HG02938 (cell line): ENCODE results near the gene CCNDBP1.
"Not testable (repeated sequence)": the region's sequence is repeated elsewhere in the genome, so short reads cannot be mapped to it uniquely, and the experiment has no call there.

Source experiments
- ATAC-seq: cut with Tn5 transposase; IDR thresholded peaks from one replicate; pipeline ENCODE4 v1.9.1; 2021; ENCODE audit warnings: mild to moderate bottlenecking, moderate library complexity; ENCODE audit not compliant: unreplicated experiment

The CCNDBP1 gene, protein sequence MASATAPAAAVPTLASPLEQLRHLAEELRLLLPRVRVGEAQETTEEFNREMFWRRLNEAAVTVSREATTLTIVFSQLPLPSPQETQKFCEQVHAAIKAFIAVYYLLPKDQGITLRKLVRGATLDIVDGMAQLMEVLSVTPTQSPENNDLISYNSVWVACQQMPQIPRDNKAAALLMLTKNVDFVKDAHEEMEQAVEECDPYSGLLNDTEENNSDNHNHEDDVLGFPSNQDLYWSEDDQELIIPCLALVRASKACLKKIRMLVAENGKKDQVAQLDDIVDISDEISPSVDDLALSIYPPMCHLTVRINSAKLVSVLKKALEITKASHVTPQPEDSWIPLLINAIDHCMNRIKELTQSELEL

DNA sequence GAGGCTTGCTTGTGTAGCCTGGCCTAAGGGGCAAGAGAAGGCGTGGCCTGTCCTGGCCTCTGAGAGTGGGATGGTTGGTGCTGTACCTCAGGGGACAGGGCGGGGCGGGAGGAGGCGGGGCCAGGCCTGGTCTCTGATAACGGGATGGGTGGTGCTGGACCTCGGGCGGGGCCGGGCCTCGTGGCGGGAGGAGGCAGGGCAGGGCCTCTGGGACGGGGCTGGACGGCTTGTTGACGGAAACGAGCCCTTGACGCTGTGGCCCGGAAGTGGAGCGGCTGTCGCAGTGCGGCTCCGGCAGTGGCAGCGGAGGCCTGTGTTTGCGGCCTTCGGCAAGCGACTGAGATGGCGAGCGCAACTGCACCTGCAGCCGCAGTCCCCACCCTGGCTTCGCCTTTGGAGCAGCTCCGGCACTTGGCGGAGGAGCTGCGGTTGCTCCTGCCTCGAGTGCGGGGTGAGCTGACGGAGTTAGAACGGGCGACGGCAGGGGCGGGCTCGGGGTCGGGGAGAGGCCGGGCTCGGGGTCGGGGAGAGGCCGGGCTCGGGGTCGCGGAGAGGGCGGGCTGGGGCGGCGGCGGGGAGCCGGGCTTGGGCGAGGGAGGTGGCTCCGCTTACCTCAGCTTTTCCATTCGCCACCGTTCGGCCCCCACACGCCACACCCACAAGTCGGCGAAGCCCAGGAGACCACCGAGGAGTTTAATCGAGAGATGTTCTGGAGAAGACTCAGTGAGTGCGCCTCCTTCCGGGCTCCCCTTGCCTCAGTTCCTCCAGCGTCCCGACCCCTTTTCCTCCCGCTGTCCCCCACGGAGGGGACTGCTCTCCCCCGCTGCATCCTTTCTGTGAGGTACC, at the start of gene CCNDBP1:
TSS of gene CCNDBP1 (plus strand) at position 247 of the 846 bp plus-strand sequence. CDS start at position 343, 96 bp downstream.
- ATAC-seq = peak; percentile 87

DNA sequence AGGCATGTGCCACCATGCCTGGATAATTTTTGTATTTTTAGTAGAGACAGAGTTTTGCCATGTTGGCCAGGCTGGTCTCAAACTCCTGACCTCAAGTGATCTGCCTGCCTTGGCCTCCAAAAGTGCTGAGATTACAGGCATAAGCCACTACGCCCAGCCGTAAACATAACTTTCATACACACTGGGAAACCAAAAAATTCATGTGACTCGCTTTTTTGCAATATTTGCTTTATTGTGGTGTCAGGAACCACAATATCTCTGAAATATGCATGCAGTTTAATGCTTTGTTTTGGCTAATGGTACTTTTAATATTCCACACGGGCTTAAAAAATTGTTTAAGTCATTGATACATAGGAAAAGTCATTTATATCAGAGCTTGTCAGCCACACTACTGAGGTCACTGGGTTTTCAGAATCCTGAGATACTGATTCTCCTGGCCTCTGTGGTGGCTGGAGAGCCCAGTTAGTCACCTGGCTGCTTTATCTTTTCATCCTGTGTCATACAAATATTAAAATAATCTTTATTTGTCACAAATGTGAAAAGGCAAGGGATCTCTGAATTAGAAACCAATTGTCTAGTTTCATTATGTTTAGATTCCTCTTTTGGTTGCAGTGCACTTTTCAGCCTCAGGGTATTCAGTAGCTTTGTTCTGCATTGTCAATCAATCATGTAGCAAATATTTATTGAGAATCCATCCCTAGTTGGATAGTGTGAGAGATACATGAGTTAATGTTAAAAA, 41.8 kb upstream of the CCNDBP1 start:
- no peak for ATAC-seq

DNA sequence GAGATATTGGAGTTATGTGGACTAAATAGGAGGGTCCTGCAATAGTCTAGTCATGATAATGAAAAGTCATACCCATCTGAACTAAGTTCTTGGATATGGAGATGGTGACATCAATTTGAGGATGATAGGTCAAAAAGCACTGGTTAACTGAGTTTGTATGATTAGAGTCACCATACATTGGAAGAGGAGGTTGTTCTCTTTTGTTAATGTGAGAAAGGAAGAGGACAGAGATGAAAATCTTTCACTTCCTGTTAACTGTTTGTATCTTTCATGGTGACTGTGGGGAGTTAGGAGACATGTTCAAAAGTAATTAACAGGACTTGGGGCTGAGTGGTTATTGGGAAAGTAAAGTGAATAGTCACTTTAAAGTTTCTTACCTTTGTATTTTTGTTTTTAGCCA, 40.7 kb upstream of the CCNDBP1 start:
- no peak for ATAC-seq

DNA sequence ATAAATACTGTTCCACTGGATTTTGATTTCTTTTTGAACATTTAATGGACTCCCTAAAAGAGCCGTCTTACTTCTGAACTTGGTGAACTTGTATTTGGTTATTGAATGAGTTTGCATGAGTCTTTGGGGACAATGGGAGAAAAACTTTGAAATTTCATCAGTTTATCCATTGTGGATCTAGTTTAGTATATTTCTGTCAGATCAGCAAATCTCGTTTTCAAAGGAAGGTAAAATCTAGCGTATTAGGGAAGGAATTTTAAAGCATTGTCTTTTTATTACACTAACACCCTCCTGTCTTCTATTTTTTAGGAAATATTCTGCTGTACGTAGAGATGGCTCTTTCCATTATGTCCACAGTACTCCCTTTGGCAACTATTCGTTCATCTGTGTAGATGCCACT, 39.0 kb upstream of the CCNDBP1 start:
- ATAC-seq = no peak

DNA sequence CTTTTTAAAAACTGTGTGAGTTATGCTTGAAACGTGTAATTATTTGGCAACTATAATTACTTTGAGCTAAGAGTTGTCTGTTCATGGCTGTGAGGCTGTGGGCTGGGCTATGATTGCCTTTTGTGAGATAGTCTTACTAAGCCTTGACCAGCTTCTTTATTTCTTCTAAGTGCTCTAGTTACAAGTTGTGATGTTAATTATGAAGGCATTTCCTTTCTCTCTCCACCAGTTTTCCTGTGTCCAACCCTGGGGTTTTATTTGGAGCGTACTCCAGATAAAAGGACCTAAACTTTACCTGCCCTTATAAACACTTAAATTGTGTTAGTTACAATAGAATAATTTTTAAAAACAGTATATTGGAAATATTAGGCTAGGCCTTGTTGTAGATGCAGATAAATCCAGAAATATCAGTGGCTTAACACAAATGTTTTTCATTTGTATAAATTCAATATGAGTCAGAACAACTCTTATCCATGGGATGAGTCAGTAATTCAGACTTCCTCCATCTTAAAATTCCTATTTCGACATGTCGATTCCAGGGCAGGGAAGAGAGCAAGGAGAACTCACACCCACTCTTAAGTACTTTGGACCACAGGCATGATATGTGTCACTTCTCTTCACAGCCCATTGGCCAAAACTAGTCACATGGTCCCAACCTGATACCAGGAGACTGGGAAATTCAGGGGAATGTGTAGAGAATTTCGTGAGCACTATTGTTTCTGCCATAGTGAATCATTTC, 34.8 kb upstream of the CCNDBP1 start:
- no peak for ATAC-seq

DNA sequence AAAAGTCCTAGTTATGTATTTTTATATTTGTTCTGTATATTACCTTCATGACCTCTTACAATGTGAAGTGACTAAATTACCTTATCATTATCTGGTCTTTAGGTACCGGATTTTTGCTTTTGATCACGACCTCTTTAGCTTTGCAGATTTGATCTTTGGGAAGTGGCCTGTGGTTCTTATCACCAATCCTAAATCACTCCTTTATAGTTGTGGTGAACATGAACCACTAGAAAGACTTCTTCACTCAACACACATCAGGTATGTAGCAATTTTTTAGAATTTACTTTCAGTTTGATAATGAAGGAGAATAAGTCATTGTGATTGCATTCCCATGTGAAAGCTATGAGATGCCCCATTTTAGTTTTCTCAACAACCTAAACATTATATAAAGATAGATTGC, 33.5 kb upstream of the CCNDBP1 start:
- no peak for ATAC-seq

DNA sequence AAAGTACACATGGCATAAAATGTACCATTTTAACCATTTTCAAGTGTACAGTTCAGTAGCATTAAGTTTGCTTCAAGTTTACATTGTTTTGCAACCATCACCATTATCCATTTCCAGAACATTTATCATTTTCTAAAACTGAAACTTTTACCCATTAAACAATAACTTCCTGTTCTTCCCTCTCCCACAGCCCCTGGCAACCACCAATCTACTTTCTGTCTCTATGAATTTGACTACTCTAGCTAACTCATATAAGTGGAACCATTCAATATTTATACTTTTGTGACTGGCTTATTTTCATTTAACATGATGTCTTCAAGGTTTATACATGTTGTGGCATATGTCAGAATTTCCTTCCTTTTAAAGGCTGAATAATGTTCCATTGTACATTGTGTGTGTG, 31.9 kb upstream of the CCNDBP1 start:
- no peak for ATAC-seq

DNA sequence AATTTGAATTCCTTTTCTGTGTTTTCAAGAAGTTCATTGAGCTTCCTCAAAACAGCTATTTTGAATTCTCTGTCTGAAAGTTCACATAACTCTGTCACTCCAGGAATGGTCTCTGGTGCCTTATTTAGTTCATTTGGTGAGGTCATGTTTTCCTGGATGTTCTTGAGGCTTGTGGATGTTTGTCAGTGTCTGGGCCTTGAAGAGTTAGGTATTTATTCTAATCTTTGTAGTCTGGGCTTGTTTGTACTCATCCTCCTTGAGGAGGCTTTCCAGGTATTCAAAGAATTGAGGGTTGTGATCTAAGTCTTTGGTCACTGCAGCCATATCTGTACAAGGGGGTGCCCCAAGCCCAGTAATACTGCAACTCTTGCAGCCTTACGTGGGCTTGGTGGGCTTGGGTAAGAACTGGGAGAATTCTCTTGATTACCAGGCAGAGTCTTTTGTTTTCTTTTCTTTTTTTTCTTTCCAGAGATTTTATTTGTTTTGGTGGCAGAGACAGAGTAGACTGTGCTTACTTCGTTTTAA, 19.3 kb upstream of the CCNDBP1 start:
- ATAC-seq = no peak

DNA sequence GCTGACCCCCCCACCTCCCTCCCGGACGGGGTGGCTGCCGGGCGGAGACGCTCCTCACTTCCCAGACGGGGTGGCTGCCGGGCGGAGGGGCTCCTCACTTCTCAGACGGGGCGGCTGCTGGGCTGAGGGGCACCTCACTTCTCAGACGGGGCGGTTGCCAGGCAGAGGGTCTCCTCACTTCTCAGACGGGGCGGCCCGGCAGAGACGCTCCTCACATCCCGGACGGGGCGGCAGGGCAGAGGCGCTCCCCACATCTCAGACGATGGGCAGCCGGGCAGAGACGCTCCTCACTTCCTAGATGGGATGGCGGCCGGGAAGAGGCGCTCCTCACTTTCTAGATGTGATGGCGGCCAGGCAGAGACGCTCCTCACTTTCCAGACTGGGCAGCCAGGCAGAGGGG, 17.9 kb upstream of the CCNDBP1 start:
- ATAC-seq = not testable (repeated sequence)

DNA sequence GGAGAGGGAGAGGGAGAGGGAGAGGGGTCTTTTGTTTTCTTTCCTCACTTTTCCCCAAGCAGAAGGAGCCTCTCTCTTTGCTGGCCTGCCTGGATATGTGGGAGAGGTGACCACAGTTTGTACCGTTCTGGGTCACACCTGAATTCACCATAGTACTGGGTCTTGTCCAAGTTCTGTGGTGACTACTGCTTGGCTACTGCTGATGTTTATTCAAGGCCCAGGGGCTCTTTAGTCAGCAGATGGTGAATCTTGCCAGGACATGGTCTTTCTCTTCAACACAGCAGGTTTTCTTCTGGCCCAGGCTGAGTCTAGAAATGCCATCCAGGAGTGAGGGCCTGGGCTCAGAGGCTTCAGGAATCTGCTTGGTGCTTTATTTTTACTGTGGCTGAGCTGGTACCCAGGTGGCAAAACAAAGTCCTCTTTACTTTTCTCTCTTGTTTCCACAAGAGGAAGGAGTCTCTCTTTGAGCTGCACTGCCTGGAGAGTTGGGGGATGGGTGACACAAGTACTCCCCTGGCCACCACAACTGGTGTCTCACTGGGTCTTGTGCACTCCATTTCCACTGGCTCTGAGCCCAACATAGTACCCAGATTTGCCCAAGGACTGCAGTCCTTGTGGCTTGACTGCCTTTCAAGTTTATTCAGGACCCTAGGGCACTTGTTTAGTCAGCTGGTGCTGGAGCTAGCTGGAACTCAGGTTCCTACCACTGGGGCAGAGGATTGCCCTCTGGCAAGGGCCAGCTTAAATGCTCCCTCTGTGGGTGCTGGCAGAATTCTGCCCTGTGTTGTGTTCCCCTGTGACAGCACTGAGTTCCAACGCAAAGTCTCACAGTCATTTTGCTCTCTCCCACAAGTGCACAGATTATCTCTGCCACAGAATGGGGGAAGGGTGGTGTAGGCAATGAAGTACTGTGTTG, 16.8 kb upstream of the CCNDBP1 start:
- ATAC-seq = no peak

DNA sequence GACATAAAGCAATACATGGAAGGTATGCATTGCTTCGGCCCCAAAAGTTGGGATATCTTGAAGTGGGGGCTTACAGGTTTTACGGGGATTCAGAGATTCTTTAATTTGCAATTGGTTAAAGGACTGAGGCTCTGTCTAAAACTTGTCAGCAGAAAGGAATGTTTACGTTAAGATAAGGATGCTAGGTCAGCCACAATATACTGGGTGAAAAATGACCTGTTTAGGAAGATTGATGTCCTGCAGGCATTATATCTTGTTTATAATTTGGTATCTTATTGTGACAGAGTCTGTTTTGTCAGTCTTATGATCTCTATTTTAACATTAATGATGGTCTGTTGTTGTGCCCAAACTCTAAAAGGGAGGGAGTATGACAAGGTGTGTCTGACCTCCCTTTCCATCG, 15.3 kb upstream of the CCNDBP1 start:
- no peak for ATAC-seq

DNA sequence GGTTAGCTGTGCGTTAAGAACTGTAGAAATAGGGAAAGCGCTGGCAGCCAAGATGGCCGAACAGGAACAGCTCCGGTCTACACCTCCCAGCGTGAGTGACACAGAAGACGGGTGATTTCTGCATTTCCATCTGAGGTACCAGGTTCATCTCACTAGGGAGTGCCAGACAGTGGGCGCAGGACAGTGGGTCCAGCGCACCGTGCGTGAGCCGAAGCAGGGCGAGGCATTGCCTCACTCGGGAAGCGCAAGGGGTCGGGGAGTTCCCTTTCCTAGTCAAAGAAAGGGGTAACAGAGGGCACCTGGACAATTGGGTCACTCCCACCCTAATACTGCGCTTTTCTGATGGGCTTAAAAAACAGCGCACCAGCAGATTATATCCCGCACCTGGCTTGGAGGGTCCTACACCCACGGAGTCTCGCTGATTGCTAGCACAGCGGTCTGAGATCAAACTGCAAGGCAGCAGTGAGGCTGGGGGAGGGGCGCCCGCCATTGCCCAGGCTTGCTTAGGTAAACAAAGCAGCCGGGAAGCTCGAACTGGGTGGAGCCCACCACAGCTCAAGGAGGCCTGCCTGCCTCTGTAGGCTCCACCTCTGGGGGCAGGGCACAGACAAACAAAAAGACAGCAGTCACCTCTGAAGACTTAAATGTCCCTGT, 9.4 kb upstream of the CCNDBP1 start:
- ATAC-seq = not testable (repeated sequence)

DNA sequence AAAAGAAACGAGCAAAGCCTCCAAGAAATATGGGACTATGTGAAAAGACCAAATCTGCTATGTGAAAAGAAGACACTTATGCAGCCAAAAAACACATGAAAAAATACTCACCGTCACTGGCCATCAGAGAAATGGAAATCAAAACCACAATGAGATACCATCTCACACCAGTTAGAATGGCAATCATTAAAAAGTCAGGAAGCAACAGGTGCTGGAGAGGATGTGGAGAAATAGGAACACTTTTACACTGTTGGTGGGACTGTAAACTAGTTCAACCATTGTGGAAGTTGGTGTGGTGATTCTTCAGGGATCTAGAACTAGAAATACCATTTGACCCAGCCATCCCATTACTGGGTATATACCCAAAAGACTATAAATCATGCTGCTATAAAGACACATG, 8.1 kb upstream of the CCNDBP1 start:
- not testable (repeated sequence) for ATAC-seq

DNA sequence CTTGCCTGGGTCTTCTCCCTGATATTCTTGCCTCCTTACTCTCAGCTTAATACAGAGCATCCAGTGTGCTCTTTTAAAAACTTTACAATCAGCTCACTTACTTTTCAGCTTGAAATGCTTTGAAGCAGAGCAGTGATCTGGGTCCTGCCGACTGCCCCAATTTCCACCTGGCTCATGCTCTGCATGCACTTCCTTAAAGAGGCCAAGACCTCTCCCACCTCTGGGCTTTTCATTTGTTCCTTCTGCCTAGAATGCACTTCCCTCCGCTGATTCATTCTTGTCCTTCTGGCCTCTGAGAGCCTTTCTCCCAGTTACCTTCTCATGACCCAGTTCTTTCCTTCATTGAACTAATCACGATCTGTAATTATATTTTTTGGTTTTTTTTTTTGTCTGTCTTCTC, 1.9 kb upstream of the CCNDBP1 start:
- ATAC-seq = no peak

DNA sequence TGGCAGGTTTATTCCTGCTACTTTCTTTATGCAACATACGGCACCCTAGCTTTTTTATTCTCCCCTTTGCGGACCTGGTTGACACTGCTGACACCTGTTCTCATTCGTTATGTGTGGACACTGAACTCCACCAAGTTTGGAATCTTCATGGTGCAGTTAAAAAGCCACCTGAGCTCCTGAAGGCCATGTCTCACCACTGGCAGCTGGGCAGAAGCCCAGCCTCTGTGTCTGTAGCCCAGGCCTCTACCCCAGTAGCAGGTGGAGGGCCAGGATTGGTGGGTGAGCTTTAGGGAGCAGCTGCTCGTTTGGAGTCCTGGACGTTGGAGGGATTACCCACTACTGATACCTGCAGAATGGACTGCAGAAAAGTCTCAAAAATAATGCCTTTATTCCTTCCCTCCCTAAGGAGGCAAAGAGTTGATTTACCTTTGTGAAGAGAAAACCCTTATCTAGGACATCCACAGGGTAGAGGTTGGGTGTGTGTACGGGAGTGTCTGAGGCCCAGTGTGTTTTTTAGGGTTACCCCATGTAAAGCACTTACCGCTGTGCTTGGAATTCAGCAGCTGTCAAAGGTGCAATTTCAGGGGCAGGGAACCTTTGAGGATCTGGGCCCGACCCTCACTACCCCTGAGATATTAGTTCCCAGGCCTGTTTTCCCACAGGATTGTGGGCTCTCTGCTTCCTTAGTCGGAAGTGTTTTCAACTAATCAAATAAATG, 637 bp upstream of the CCNDBP1 start:
- peak; percentile 3 for ATAC-seq

DNA sequence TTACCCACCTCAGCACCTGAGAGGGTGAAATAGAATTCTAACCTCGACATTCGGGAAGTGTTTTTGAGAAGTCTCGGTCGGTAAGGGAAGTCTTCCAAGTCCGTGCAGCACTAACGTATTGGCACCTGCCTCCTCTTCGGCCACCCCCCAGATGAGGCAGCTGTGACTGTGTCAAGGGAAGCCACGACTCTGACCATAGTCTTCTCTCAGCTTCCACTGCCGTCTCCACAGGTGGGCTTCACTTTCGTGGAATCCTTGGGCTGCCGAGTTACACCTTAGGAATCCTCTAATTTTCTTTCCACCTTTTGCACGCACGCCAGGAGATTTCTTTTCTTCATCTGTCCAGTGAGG, 775 bp downstream of the CCNDBP1 start:
- peak; percentile 9 for ATAC-seq

DNA sequence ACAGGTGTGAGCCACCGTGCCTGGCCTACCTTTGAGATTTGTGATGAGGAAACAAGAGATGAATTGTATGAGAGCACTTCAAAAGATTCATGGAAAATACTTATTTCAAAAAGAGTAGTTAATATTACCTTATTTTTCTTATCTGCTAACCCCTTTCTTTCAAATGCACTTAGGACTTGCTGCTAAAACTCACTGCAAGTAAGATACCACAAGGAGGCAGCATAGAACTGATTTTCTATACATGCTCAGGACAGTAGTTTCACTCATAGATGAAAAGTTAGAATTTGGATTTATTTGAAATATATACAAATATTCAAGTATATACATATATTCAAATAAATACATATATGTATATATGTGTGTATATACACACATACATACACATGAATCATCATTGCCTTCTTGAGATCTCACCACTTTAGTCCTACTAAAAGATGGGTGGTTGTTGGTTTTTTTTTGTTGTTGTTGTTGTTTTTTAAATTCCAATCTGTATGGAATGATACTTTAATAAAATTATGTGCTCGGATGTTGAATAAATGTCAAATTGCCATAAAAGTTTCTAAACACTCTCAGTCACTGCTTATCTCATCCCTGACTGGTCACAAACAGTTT, 2.4 kb downstream of the CCNDBP1 start:
- ATAC-seq = no peak

DNA sequence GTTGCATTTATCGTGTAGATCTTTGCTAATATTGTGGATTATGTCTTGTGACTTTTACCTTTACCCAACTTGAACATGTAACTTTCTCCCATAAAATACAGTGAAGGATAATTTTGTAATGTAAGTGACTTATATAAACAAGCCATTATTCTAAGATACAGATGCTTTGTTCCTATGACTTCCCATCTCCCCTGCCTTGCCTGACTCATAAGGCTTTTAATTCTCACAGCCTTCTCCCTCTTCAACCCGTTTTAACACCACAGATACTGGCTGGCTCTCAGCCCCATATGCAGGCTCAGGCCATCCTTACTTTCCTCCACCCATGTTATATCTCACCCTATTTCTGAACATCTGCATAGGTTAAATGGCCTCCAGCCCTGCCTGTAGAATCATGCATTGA, 4.1 kb downstream of the CCNDBP1 start:
- ATAC-seq = no peak
